NOMO-1 (cell line): ENCODE results near the gene AHCYL2.
"Not testable (repeated sequence)": the region's sequence is repeated elsewhere in the genome, so short reads cannot be mapped to it uniquely, and the experiment has no call there.

ENCODE experiments used
- DNase-seq, 2 experiments: peaks; one replicate each; lab custom pipeline; 2025; ENCODE audit not compliant: unreplicated experiment in 2 of 2; lab: John Stamatoyannopoulos, UW

Gene AHCYL2

GRCh38 chr7:129240119-129240820 is 15.4 kb downstream of the AHCYL2 start:
- no peak for DNase-seq

GRCh38 chr7:129244220-129244619 is 19.4 kb downstream of the AHCYL2 start:
- no peak for DNase-seq

- no peak for DNase-seq
These were observed 20.7 kb downstream of the AHCYL2 start for GRCh38 chr7:129245533-129245932.

GRCh38 chr7:129247087-129247486 is 22.3 kb downstream of the AHCYL2 start:
- no peak for DNase-seq

GRCh38 chr7:129252128-129252527 is 27.3 kb downstream of the AHCYL2 start:
- no peak for DNase-seq

GRCh38 chr7:129252603-129253002 is 27.8 kb downstream of the AHCYL2 start:
- DNase-seq: not testable (repeated sequence)

GRCh38 chr7:129255800-129256199 is 31.0 kb downstream of the AHCYL2 start:
- DNase-seq: no peak

GRCh38 chr7:129256221-129256620 is 31.4 kb downstream of the AHCYL2 start:
- no peak for DNase-seq

- no peak for DNase-seq
These were observed 32.3 kb downstream of the AHCYL2 start for GRCh38 chr7:129257168-129257567.

GRCh38 chr7:129258649-129259389 is 34.0 kb downstream of the AHCYL2 start:
- DNase-seq: no peak

GRCh38 chr7:129262324-129262723 is 37.5 kb downstream of the AHCYL2 start:
- no peak for DNase-seq

- no peak for DNase-seq
These were observed 38.3 kb downstream of the AHCYL2 start for GRCh38 chr7:129263168-129263567.

GRCh38 chr7:129264534-129264933 is 39.7 kb downstream of the AHCYL2 start:
- no peak for DNase-seq

GRCh38 chr7:129265328-129265727 is 40.5 kb downstream of the AHCYL2 start:
- DNase-seq: no peak

- DNase-seq: no peak
These were observed 41.4 kb downstream of the AHCYL2 start for GRCh38 chr7:129266181-129266580.

- no peak for DNase-seq
These were observed 45.2 kb downstream of the AHCYL2 start for GRCh38 chr7:129270077-129270476.

- peak; percentile 10 to 33 for DNase-seq
These were observed 46.9 kb downstream of the AHCYL2 start for GRCh38 chr7:129271500-129272355.

GRCh38 chr7:129273936-129274335 is 49.1 kb downstream of the AHCYL2 start:
- no peak for DNase-seq

- DNase-seq: no peak
These were observed 52.8 kb downstream of the AHCYL2 start for GRCh38 chr7:129277629-129278028.

- DNase-seq: no peak
These were observed 53.9 kb downstream of the AHCYL2 start for GRCh38 chr7:129278688-129279087.

- DNase-seq: no peak
These were observed 54.9 kb downstream of the AHCYL2 start for GRCh38 chr7:129279757-129280156.
